Activated T-helper 1 cell treated with anti-CD3 and anti-CD28 coated beads, Interleukin-2, amount 50 U/mL, for 16 hours (primary cell): ENCODE data around the gene ZNF672.
"Not testable (repeated sequence)": the region's sequence is repeated elsewhere in the genome, so short reads cannot be mapped to it uniquely, and the experiment has no call there.

Source experiments
- DNase-seq, 2 donors: peaks; one replicate each; pipeline ENCODE4 v3.0.0-alpha.2; 2020; ENCODE audit warnings: low read depth in 1 of 2, low spot score in 1 of 2

Gene ZNF672

DNA sequence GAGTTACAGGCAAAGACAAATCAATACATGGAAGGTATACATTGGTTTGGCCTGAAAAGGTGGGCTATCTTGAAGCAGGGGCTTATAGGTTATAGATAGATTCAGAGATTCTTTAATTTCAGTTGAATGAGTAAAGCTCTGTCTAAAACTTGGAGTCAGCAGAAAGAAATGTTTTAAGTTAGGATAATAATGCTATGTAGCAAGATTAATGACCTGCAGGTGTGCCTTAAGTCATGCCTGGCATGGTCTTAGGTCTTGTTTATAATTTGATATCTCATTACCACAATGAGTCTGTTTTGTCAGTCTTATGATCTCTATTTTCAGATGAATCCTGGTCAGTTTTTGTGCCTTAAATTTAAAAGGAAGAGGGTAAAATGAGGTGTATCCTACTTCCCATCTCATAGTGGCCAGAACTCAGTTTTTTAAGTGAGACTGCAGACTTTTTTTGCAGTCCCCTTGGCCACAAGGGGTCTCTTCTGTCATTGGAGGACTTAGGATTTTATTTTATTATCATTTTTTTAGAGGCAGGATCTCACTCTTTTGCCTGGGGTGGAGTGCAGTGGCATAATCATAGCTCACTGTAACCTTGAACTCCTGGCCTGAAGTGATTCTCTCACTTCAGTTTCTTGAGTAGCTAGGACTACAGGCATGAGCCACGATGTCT is 46.7 kb downstream of the ZNF672 start:
- no peak for DNase-seq

DNA sequence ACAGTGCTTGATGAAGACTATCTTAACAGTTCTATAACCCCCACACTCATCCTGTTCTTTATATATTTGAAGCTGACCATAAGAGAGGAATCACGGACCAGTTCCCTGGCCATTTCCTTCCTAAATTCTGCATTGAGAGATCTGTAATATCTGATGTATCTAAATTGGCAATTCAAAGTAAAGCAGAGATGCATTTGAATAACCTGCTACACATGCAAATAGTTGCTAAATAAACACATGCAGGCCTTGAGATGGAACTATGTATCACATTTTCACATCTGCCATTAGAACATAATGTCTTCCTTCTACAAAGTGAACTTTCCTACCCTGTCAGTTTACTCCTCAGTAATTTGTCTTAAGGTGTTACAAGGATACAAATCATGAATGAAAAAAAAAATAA is 47.6 kb downstream of the ZNF672 start:
- DNase-seq = no peak

DNA sequence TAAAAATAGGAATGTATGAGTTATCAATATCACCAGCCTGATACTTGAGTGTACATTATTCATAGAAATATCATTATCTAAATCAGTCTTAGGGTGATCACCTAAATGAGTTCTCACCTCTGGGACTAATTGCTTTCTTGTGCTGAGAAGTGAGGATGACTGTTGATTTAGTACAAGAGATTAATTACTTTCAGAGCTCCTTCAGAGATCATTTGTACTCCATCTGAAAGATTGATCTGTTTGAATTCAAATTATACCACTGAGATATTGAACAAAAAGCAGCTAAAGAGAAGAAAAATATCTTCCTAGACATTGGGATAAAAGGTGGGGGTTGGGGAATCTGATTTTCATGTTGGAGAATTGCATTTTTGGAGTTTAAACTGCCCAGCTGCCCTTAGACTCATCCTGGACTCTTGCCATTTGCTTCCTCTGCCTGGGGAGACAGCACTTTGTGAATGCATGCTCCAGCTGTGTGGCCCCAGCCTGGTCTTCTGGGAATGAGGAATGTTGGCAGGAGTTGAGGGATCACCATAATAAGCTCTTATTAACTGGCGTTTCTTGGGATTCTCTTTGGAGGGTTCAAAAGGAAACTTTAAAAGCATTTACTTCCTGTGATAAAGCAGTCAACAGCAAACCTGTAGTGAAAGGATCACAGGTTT is 48.3 kb downstream of the ZNF672 start:
- no peak for DNase-seq

DNA sequence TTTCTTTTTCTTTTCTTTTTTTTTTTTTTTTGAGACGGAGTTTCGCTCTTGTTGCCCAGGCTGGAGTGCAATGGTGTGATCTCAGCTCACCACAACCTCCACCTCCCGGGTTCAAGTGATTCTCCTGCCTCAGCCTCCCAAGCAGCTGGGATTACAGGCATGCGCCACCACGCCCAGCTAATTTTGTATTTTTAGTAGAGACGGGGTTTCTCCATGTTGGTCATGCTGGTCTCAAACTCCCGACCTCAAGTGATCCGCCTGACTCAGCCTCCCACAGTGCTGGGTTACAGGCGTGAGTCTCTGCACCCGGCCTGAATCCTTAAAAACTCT is 51.9 kb downstream of the ZNF672 start:
- not testable (repeated sequence) for DNase-seq

DNA sequence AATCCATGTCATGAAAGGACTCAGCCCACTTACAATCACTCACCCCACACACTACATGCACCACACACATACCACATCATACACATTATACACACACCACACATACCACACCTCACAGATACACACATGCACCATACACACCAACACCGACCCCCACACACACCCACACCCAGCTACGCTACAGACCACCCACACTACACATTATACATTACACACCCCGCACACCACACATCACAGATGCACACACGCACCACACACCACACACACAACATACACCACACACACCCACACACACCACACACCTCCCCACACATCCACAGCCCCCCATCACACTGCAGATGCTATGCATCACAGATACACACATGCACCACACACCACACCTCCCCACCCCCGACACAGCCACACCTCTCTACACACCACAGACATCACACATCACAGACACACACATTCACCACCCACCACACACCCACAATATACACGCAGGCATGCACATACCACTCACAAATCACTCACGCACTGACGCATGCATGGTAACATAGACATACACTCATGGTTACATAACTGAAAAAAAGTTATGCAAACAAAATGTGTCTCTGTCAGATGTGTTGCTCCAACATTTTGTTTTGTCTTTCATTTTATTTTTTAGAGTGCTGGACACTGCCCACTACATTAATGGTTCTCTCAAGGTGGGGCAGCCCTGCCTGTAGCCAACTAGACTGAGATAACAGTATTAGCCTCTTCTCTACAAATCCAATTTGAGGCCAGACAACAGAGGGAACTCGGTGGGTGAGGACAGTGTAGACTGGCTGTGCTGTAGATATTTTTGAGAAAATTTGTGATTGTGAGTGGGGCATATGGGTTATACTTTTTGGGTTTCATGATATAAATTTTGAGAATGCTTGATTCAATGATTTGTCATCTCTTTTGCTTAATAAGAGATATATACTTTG is 52.8 kb downstream of the ZNF672 start:
- no peak for DNase-seq

DNA sequence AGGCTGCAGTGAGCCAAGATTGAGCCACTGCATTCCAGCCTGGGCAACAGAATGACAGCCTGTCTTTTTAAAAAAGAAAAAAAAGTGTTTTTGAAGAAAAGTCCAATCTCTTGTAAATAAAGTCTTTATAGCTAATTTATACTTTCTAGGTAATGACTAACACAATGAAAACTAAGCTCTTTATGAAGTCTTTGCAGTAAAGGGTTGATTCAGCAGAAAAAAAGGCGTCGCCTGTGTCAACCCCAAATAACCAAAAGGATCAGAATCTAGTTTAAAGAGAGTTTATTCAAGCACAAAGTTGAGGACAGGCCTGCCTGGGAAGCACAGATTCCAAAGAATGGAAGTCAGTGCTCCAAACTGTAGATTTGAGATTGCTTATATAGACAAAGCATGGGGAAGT is 53.7 kb downstream of the ZNF672 start:
- no peak for DNase-seq

DNA sequence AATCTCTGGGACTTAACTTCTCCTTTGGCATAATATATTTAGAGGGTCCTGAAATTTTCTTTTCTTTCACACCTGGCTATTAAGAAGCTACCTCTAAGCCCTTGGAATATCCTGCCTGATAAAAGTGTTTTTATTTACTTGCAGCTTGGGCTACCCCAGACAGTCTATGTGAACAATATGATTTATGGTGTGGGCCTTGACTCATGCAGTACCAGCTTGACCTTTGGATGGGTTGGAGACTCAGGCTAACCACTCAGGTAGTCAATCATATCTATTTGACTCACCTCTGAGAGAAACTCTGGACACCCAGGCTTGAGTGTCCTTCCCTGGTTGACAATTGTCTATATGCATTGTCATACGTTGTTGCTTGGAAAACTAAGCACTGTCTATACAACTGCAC is 54.6 kb downstream of the ZNF672 start:
- no peak for DNase-seq

DNA sequence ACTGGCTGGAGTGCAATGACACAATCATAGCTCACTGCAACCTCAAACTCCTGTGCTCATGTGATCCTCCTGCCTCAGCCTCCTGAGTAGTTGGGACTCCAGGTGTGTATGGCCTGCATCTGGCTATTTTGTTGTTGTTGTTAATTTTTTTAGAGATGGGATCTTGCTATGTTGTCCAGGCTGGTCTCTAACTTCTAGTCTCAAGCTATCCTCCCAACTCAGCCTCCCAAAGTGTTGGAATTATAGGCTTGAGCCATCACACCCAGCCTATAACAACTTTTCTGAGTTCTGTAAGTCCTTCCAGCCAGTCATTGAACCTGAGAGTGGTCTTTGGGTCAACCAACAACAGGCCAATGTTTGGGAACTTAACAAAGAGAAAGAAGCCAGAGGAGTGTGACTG is 56.8 kb downstream of the ZNF672 start:
- no peak for DNase-seq

DNA sequence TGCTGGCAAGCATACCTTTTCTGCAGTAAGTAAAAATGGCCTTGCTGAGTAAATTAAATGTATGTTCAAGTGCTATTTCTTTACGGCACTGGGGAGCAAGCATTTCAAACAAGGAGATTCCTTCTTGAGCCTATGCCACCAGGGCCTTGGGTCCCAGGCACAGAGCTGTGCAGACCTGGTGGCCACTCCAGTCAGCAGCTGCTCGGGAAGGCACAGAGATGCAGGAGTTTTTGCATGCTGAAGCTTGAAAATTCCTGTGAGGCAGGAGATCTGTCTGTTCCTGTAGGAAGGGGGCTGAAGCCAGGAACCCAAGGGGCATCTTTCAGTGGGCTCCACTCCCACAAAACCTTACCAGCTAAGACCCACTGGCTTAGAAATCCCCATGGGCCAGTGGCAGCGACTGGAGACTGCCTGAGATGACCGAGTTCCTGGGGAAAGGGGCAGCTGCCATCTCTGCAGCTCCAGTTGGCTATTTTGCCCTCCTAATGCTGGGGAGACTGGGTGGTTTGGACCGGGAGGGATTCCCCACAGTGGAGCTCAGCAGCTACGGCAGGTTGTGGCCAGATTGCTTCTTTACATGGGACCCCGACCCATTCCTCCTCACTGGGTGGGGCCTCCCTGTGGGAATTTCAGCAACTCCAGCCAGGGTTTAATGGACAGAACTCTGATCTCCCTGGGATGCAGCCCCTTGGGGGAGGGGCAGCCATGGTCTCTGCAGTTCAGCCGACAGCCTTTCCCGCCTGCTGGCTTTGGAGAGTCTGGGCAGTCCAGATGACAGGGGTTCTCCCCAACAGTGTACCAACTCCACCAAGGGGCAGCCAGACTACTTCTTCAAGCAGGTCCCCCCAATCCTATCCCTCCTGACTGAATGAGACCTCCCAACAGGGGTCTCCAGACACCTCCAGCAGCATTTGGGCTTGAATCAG is 59.7 kb downstream of the ZNF672 start:
- DNase-seq = no peak
